GM18951 (cell line): Measurements from ENCODE around the gene IPO13.

Experiments used
- POLR2A ChIP-seq: IDR thresholded peaks from 4 replicates; pipeline ENCODE4 v1.6.1; 2011; ENCODE audit warnings: mild to moderate bottlenecking; ENCODE audit not compliant: insufficient read length, insufficient read depth; ENCODE audit errors: extremely low read depth
- in situ Hi-C: fragments of 300-500 bp; cut with MboI; formaldehyde crosslinking; loops from one replicate; pipeline ENCODE4 v1.12.0; 2022; ENCODE audit warnings: low sequenced_read_pairs, mixed read lengths, inconsistent platforms; ENCODE audit not compliant: unreplicated experiment

Gene IPO13, protein sequence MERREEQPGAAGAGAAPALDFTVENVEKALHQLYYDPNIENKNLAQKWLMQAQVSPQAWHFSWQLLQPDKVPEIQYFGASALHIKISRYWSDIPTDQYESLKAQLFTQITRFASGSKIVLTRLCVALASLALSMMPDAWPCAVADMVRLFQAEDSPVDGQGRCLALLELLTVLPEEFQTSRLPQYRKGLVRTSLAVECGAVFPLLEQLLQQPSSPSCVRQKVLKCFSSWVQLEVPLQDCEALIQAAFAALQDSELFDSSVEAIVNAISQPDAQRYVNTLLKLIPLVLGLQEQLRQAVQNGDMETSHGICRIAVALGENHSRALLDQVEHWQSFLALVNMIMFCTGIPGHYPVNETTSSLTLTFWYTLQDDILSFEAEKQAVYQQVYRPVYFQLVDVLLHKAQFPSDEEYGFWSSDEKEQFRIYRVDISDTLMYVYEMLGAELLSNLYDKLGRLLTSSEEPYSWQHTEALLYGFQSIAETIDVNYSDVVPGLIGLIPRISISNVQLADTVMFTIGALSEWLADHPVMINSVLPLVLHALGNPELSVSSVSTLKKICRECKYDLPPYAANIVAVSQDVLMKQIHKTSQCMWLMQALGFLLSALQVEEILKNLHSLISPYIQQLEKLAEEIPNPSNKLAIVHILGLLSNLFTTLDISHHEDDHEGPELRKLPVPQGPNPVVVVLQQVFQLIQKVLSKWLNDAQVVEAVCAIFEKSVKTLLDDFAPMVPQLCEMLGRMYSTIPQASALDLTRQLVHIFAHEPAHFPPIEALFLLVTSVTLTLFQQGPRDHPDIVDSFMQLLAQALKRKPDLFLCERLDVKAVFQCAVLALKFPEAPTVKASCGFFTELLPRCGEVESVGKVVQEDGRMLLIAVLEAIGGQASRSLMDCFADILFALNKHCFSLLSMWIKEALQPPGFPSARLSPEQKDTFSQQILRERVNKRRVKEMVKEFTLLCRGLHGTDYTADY

DNA sequence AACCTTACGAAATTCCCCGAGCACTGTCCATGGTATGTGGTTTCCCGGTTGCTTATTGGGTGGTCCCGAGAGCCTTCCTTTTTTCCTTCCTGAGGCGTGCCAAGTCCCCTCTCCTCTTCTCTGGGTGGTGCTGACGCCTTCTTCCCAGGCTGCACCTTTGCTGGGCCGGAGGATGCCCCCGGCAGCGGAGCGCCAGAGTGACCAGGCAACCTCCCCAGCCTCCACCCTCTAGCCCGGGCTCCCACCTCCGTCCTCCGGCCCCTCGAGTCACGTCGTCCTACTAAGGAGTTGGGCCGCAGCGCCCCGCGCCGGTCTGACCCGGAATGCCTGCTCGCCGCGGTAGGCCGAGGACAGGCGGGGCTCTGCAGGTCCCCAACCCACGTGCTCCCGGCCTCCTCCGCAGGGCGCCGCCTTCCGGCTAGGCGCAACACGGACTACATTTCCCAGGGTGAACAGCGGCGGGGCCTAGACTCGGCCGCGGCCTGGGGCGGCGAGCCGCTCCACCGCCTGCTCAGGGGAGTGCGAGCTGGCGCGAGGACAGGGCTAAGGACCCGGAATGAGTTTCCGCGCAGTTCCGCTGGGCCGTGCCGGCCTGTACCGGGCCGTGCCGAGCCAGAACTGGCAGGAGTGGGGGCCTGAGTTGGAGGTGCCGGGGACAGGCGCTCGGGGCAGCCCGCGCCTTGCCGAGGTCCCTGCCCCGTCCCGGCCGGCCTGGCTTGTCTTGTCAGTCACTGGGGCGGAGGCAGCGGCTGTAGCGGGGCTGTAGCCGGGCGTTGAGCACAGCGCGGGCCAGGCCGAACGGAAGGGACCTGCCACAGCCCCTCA lies at the start of gene IPO13:
Gene IPO13 (plus strand): TSS at position 715 of the 825 bp plus-strand sequence. CDS start 651 bp downstream, outside the sequence.
- in situ Hi-C loops = no loop called here
- TF ChIP-seq POLR2A = peak; percentile 94

DNA sequence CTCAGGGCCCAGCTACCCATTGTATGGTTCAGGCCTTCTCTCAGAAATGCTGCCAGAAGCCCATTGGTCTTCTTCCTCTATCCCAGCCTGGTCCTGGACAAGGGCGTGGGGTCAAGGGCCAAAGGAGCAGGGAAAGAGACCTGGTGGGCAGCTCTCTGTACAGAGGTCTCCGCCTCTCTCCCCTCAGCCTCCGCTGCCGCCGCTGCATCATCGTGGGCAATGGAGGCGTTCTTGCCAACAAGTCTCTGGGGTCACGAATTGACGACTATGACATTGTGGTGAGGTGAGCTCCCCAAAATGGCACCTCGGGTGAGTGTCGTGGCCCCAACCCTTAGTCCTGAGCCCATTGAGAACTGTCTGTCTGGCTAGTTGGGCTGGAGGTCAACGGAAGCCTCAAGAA lies 47.8 kb upstream of the IPO13 start:
- no peak for TF ChIP-seq POLR2A
- in situ Hi-C loops = no loop called here

DNA sequence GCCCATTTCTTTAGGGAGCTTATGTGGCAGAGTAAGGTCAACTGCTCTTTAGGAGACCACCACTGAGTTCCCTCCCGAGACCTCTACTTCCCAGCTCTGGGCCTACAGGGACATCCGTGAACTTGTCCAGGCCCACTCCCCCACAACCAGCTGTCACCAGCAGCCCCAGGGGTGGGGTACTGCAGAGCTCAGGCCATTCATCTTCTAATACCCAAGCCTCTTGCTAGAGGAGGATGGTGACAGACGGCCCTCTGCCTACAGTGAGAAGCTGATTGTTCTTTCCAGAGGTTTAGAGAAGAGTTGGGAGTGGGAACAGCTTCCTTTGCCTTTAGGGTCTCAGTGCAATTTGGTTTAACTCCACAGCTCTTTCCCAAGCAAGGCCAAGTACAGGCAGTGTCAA lies 46.4 kb upstream of the IPO13 start:
- in situ Hi-C loops = no loop called here
- no peak for TF ChIP-seq POLR2A

DNA sequence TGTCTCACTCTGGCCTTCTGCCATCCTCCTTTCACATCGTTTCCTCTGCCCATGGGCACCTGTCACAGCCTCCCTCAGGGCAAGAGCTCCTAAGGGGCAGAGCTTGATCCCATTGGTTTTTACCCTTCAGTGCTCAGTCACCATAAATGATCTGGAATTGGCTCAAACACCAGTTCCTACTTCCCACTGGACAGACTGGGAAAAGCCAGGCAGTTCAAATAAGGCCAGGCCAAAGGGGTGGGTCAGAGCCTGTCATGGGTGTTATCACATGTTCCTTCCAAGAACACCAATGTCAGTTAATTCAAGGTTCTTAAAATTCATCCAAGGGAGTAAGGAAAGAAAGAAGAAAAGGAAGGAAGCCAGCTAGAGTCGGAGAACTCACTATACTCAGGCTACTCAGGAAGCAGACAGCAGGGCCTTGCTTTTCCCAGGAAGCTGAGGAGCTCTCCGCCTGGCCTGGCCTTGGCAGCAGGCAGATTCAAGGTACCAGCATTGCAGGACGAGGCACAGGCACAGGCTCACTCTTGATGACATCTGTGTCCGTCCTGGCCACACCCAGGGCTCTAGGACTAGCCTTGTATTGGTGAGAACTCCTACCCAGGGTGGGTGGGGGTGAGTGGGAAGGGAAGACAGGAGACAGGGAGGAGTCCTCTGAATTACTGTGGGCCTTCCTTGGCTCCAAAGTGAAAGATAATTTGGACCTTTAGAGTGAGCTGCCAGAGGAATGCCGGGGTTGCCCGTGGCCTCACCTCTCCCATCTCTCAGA lies 45.4 kb upstream of the IPO13 start:
- in situ Hi-C loops = no loop called here
- no peak for TF ChIP-seq POLR2A

DNA sequence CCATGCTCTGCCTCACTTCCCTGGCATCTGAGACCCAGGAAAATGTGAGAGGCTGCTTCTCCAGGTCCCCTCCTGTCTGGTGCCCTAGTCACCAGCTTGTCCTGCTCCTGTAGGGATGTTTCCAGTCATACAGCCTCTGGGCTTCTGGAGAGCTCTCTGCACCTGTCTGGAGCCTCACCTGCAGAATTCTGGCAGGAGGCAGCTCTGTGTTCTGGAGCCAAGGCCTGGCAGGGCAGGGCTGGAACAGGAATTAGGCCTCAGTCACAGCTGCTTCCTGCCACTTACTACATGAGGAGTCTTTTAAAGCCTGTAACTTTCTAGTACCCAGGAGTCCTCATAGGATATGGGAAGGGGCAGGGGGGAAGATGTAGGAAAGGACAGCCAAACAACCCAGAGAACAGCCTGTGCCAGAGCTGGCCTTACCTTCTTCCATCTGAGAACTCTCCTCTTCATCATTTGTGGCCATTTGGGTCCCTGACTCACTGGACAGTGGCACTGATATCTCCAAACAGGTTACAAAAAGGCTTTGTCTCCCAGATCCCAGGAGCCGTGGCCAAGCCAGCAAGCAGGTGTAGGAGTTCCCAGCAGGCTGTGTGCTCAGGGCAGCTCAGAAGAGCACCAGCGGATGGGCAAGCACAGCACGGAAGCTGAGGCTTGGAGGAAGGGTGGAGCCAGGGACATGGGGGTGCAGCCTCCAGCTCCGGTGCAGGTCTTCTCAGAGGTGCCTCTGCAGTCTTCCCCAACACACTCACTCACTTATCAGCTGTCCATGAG lies 44.5 kb upstream of the IPO13 start:
- in situ Hi-C loops = no loop called here
- TF ChIP-seq POLR2A = no peak

DNA sequence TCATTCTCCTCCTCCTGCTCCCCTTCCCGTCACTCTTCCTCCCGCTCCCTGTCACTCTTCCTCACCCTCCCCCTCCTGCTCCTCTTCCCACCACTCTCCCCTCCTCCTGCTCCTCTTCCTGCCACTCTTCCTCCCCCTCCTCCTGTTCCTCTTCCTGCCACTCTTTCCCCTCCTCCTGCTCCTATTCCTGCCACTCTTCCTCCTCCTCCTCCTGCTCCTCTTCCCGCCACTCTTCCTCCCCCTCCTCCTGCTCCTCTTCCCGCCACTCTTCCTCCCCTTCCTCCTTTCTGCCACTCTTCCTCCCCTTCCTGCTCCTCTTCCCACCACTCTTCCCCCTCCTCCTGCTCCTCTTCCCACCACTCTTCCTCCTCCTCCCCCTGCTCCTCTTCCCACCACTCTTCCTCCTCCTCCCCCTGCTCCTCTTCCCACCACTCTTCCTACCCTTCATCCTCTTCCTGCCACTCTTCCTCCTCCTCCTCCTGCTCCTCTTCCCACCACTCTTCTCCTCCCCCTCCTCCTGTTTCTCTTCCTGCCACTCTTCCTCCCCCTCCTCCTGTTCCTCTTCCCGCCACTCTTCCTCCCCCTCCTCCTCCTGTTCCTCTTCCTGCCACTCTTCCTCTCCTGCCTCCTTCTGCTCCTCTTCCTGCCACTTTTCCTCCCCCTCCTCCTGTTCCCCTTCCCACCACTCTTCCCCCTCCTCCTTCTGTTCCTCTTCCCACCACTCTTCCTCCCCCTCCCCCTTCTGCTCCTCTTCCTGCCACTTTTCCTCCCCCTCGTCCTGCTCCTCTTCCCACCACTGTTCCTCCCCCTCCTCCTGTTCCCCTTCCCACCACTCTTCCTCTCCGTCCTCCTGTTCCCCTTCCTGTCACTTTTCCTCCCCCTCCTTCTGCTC lies 41.8 kb upstream of the IPO13 start:
- no peak for TF ChIP-seq POLR2A
- in situ Hi-C loops = no loop called here

DNA sequence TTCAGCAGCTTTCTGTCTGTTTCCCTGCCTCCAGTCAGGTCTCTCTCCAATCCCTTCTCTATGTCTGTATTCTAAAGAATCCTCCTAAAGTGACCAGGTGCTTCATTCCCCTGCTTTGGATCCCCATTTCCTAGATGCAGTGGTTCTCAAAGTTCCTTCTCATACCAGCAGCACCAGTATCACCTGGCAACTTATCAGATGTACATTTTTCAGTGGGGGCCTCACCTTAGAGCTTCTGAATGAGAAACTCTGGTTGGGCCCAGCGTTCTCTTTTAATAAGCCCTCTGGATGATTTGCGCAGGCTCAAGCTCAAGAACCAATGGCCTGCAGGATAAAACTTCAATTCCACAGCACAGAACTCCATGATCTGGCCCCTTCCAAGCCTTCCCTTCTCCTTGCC lies 38.5 kb upstream of the IPO13 start:
- in situ Hi-C loops = no loop called here

DNA sequence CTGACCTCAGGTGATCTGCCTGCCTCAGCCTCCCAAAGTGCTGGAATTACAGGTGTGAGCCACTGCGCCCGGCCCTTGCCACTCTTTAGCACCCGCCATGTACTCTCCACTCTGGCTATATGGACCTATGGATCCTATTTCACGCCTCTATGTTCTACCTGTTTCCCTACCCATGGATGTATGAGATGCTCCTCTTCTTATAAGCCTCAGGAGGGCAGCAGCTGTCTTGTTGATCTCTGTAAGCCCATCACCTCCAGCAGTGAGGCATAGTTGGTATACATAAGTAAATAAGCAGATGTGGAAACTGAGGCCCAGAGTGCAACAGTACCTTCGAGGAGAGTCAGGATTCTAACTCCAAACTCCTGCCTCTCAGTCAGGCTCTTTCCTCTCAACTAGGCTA lies 37.9 kb upstream of the IPO13 start:
- no peak for TF ChIP-seq POLR2A
- in situ Hi-C loops = no loop called here

More for the DNA sequence above, 38.5 kb upstream of the IPO13 start:
- TF ChIP-seq POLR2A = no peak

DNA sequence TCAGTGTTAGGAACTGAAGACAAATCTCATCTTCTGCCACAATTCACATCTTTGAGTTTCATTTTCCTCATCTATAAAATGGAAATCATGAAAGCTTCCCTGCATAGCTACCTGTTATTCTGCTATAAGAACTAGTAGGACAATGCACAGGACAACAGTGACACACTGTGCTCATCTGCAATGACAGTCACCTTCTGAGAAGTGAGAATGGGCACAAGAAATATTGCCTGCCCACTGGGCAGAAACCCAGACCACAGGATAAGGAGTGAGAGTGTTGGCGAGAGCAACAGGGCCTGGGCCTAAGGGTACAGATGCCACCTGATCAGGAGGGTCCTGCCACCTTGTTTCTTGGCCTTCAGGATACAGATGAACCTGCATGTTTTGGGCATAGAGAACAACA lies 36.4 kb upstream of the IPO13 start:
- in situ Hi-C loops = no loop called here
- TF ChIP-seq POLR2A = no peak

DNA sequence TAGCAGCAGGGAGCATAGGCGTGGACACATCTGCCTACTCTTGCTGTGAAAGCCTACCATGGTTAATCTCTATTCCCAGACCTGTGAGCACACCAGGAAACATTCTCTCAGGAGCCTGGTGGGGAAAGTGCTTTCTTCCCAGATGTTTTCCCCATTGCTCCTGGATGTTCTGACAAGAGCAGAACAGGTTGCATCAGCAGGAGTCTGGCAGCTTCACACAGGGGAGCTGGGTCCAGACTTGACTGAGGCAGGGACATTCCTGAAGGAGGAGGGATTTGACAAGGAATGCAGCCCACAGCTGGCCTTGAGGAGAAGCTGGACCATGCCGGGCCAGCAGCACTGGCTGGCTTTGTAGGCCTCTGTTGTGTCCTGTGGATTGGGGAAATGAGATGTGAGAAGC lies 34.1 kb upstream of the IPO13 start:
- TF ChIP-seq POLR2A = no peak
- in situ Hi-C loops = no loop called here
